DMS 273 treated with DMSO at 0.1 percent for 48 hours (cell line): ENCODE measurements around the gene CEP126.

ENCODE experiments used
- DNase-seq: peaks from one replicate; lab custom pipeline; 2025; lab: John Stamatoyannopoulos, UW

CEP126 gene

GRCh38 chr11:102007567-102008437 is 93.0 kb downstream of the CEP126 start:
- peak; percentile 1 for DNase-seq

GRCh38 chr11:102010776-102011494 is 96.1 kb downstream of the CEP126 start:
- no peak for DNase-seq

GRCh38 chr11:102012946-102013345 is 98.1 kb downstream of the CEP126 start:
- no peak for DNase-seq

DNA sequence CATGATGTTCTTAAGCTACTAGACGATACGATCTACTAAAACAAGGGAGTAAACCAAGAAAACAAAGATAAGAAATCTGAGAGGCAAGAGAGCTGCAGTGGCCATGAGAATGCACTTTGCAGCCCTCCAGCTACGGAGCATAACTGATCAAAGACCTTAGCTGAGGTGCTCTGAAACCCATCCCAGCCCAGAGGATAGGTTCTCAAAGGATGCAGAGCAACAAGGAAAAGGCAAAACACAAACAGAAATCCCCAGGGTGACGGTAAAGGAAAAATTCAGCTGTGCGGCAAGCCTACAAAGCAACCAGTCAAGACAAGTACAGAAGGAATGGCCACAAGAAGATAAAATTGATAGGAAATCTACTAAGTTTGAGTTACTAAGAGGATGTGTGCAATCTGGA is 99.9 kb downstream of the CEP126 start:
- no peak for DNase-seq

DNA sequence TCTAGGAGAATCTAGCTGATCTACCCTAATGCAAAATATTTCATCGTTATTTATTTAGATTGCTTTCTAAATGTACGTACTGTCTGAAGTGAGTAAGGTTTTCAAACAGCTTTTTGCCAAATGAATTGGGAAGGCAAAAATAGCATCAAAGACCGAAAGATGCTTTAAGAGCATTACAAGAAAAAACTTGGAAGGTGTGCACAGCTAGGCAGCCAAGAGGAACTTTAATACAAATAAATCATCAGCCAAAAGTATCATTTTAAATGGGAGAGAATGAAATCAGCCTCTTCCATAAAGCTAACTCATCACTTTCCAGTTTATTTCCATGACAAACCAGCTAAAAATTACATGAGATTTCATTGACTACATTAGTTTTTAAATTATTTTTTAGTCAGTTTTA is 102.2 kb downstream of the CEP126 start:
- no peak for DNase-seq

GRCh38 chr11:102026217-102026616 is 111.4 kb downstream of the CEP126 start:
- DNase-seq: no peak

DNA sequence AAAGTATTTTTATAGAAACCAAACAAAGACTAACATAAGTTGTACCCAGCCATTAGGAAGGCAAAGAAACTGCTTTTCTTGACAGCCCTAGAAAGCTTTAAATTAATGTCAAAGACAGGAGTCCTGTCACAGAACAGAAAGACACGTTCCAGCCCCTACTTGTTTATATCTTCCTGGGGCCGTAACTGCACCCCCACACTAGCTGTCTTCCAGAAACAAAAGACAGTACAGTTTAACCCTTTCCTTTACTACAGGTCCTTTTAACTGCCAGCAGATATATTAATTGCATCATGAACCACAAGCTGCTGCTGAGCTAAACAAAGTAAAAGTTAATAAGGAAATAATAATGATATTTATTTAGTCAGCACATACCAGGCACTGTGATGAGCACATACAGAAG is 112.1 kb downstream of the CEP126 start:
- DNase-seq: no peak

- no peak for DNase-seq
These were observed 121.9 kb downstream of the CEP126 start for GRCh38 chr11:102036757-102037156.

- no peak for DNase-seq
These were observed 132.0 kb downstream of the CEP126 start for GRCh38 chr11:102046841-102047240.

DNA sequence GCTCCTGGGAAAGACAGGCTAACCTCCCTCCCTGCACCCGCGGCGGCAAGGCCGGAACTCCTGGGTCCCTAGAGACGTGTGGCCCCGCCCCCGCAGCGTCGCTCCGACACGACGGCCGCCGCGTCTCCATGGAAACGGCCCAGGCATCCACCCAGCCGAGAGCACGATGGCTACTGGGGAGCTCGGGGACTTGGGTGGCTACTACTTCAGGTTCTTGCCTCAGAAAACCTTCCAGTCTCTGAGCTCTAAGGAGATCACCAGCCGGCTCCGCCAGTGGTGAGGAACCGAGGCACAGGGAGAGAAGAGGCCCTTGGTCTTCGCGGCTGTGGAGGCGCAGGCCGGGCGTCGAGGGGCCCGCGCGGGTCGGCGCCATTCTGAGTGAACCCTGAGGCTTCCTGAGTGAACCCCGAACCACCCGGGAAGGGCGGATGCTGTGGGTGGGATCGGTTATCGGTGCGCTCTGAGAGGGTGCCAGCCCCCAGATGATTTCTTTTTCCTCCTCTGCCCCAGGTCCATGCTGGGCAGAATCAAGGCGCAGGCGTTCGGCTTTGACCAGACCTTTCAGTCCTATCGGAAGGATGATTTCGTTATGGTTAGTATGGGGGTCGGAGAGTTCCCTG is 132.6 kb downstream of the CEP126 start, which contains the start of gene CFAP300:
TSS of gene CFAP300 (plus strand) at position 133 of the 620 bp plus-strand sequence. CDS start at position 167, 34 bp downstream.
- no peak for DNase-seq
